ENCODE measurements around the gene NCOA5.

NCOA5 gene

DNA sequence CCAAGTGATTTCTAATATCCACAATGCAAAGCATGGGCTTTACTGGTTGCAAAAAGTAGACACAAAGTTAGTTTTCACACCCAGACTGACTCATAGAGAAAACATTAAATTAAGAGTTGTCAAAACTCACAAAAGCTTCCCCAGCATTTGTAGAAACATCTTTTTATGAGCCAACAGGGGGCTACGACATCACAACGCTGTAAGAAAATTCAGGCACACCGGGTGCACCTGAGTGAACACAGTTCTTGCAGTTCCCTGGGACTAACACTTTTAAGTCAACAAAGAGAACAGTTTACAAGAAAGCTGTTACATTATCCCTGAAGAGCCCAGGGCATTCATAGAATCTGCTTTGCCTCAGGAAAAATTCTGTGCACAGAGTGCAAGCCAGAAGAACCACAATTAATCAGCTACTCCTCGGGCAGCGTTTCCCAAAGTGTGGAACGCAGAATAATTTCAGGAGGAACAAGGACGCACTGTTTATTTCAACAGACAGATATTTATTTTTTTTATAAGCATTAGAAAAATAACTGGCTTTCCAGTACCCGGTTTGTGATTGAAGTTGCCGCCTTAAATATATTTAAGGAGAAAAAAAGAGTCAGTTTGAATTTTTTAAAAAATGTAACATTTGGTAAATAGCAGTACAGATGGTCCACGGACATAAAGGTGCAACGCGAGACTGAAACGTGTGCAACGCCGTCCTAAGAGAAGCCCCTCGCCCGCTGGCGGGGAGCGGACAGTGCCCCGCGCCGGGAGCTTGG is 1.2 kb downstream of the NCOA5 start:
- no peak for DNase-seq

DNA sequence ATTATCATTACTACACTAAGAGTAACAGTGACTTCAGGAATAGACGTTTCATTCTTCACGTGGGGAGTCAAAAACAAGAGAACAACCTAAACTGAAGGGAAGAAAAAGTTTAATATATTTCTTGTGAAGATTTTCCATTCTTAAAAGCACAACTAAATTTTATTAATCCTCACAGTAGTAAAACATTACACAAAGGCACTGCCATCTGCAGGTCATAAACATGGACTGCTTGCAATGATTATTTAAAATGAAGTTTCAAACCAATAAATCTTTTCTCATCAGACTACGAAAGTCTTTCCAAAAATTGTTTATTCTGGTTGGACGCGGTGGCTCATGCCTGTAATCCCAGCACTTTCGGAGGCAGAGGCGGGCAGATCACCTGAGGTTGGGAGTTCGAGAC is 2.6 kb downstream of the NCOA5 start:
- DNase-seq: no peak

GRCh38 chr20:46085179-46085851 is 4.4 kb downstream of the NCOA5 start:
- DNase-seq: no peak

GRCh38 chr20:46084805-46085178 is 5.0 kb downstream of the NCOA5 start:
- no peak for DNase-seq

- no peak for DNase-seq
Observed at GRCh38 chr20:46083531-46084061, 6.2 kb downstream of the NCOA5 start.

DNA sequence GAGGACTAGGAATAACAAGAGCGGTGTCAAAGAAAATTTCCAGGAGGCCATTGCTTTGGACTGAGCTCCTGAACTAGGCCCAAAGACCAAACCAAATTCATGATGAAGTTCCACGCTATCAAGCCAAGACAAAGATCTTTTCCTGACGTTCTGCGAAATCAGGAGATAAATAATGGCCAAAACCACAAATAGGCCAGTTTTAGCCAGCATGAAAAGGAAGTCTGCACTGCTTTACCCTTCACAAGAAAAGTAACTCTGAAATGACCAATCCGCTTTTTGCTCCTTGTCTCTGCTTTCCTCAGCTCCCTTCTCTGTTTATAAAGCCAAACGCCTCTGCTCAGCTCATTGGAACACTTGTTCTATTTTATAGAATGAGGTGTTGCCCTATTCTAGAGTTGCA is 6.7 kb downstream of the NCOA5 start:
- no peak for DNase-seq

GRCh38 chr20:46081074-46081473 is 8.7 kb downstream of the NCOA5 start:
- no peak for DNase-seq

DNA sequence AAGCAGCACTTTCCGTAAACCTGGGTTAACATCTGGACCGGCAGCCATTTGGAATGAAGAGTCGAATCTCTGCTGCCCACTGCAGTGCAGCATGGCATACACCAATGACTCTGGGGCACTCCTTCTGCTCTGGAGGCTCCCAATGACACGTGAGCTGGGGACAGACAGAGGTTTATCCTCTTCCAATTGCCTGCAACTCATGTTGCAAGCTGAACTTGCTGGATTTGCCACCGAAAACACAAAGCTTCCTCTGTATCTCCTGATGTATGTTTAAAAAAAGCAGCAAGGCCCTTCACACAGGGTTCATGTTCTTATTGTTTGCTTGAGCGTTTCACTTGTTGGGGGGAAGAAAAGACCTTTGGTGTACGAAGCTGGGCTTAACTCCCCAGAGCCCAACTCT is 10.8 kb downstream of the NCOA5 start:
- DNase-seq: no peak

DNA sequence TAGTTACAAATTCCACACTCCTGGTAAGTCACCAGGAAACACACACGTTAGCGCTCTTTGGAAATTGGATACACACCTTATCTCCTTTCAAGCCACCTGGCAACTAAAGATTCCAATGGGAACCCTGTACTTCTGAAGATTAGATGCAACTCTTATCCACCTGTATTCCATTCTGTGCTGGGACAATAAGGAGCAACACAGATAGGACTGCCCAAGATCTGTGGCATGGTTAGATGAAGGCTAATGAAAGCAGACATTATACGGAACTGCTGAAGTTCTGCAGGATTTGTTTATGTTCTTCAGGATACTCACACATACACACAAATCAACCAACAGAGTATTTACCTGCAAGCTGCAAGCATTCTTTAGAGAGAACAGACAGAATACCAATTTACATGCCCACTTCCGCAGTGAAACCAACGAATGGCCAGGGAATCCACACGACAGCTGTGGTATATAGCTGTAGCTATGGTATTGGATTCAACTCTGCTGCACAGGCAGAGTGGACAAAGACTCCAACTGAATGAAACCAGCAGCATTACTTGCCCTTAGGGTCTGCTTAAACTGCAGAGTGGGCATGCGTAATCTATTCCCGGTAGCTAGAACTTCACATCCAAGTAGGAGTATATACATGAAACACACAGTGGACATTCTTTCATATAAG is 12.0 kb downstream of the NCOA5 start:
- no peak for DNase-seq

DNA sequence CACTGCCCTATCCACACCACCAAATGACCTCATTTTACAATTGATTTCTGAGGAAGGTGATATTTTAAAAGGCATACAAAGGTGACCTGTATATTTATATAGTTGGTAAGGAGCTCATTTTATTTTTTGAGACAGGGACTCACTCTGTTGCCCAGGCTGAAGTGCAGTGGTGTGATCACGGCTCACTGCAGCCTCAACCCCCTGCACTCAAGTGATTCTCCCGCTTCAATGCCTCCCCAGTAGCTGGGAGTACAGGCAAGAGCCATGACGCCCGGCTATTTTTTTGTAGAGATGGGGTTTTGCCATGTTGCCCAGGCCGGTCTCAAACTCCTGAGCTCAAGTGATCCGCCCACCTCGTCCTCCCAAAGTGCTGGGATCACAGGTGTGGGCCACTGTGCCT is 13.0 kb downstream of the NCOA5 start:
- no peak for DNase-seq

- no peak for DNase-seq
Observed at GRCh38 chr20:46074006-46074405, 15.8 kb downstream of the NCOA5 start.

DNA sequence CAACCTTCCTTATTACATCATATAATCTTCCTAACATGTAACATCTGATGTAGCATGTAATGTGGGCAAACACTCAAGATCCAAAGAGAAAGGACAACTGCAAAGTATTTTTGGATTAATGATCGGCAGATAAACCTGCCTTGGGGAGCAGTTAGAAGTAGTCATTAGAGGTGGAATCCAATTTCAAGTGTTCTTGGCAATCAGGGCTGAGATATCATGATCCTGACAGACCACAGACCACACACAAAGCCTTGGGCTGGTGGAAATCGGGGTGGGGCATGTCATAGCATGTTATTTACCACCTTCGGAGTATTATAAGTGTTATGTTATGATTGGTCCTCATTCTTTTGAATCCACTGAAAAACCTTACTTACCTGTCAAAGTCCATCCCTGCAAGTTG is 16.3 kb downstream of the NCOA5 start:
- no peak for DNase-seq

GRCh38 chr20:46073024-46073423 is 16.7 kb downstream of the NCOA5 start:
- no peak for DNase-seq

DNA sequence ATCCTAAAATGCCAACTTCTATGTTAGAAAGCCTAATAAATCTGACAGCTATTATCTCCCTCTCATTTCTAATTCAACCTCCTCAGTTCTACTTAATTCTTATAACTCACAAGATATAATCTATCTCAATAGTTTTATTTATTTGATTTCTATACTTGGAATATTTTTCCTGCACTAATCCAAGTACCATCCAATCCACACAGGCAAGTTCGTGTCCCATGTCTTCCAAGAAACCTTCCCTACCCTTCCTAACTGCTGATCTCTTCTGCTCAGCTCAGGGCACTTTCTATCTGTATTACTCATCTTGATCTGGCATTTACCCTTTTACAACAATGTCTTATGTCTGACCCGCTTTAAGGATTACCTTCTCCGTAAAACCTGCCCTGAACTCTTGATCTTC is 18.2 kb downstream of the NCOA5 start:
- DNase-seq: no peak

DNA sequence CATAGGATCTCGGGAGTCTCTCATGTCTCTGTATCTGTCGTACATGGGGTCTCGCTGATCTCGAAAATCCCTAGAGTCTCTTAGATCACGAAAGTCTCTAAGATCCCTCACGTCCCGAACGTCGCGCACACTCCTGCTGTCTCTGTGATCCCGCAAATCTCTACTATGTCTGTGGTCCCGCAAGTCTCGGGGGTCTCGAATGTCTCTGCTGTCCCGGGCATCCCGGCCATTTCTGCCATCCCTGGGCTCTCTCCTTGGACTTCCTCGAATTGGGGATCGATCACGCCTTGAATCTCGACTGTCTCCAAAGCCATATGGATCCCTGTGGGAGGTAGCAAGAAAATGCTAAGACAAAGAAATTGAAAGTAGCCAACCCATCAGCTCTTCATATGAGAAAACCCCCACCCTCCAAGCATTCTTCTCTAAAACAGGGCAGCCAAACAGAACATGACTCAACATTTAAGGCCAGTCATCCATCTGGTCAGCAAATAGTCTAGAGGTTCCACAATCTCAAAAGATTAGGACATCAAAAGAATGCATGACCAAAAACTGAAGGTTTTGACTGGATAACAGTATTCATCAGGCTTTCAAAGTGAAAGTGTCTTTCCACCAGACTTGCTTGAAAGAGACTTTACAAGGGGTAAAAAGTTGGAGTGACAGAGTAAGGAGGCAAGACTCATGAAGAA is 19.4 kb downstream of the NCOA5 start:
- DNase-seq: no peak

- DNase-seq: no peak
Observed at GRCh38 chr20:46065691-46066090, 24.1 kb downstream of the NCOA5 start.

DNA sequence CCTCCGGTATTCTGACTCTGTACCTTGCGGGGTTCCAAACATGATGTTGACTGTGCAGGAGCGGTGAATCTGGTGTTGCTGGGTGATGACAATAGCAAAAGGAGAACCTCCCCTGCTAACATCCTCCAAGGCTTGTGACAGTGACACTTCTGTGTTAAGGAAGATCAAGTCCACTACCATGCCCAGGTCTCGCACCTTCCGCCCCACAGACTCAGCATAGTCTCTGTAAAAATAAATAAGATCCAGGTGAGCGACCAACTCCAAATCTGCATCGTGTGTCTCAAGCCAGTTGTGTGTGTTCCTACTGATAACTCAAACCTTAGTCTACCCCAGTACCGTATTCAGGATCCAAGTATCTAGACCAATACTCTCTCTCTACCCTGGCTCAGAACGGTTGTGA is 24.8 kb downstream of the NCOA5 start:
- DNase-seq: no peak

- DNase-seq: no peak
Observed at GRCh38 chr20:46063652-46064054, 26.1 kb downstream of the NCOA5 start.

DNA sequence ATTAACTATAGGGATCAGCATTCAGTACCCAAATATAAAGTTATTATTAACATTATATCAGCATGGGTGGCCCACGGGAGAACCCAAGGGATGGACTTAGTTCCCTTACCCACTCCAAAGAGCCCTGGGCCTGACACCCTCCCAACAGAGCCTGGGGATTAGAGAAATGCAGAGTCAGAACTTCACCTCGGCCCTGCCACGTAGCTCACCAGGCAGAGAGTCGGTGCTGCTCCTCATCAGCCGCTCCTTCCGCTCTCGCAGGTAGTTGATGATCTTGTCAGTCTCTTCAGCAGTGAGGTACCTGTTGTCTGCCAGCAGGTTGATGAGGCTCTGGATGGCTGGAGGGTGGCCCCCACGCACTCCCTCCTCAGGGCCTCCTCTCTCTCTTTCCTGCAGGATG is 26.6 kb downstream of the NCOA5 start:
- no peak for DNase-seq

DNA sequence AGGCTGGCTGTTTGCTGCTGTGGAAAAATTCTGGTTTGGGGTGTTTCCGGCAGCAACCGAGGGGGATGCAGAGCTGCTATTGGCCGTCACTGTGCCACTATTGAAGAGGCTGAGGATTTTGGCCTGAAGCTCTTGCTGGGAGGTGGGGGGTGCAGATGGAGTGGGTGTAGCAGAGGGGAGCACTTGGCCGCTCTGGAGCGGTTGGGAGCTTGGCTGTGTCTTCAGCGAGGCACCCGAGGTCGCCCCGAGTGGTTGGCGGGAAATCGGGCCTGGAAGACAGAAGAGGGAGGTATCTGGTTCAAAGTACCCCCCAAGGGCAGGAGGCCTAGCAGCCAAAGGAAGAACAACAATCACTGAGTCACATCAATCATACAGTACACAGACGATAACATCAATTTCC is 27.1 kb downstream of the NCOA5 start:
- no peak for DNase-seq

DNA sequence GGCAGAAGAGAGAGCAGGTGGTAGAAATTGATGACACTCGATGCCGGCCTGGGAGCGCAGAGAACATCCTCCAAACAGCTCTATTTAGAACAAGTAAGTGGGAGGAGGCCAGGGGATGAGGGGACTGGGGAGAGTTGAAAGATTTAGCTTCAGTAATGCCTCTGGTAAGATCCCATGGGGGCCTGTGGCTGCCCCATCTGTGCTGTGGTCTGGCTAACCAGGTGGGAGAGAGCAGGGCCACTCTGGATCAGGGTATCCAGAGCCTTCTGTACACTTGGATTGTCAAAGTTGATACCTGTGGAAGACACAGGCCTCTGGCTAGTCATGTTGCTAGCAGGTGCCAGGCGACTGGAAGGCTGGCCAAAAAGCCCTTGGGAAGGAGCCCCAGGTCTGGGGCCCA is 27.6 kb downstream of the NCOA5 start:
- no peak for DNase-seq

DNA sequence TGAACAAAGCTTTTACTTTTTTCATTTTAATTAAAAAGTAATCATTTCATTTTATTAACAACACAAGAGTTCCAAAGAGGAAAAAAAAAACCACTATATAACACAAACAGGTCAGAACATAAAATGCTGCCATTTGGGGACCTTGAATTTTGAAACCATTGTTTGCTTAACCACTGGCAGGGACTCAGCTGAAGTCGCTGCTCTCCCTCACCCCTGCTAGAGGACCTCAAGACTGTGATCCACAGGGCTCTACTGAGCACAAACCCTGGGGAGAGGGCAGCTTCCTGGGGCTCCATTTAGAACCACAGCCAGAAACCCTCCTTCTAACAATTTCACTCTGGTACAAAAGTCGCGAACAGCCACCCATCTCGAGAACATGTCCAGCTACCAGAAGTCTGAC is 28.8 kb downstream of the NCOA5 start:
- DNase-seq: no peak

DNA sequence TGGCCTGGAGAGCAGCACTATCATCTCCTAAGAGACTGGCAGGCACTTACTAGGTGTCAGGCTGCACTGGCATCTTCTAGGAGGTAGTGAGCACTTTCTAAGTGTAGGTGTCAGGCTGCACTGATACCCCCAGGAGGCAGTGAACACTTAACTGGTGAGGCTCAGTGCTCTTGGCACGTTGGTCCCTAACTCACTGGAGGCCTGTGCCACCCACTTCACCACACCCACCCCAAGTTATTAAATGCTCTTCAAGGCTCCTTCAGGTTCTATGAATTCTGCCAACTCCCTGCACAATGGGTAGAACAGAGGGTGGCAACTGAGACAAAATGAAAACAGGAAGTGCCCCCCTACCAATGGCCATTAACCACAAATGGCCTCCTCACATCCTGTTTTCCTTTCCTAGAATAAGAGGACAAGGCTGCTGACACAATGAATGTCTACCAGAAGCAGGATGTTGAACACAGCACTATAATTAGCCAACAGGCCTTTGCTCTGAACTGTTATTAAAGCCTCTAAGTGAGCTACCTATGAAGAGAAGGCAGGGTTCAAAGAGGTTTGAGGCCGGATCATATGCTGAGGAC is 29.4 kb downstream of the NCOA5 start:
- no peak for DNase-seq
